NCI-H460 (cell line): ENCODE data around the gene KCNC4. TPM values are rescaled to one million over a fixed set of nuclear protein-coding genes. Genes with fewer than 3 reads are reported as not detected.

Experiments used
- DNase-seq: peaks from one replicate; pipeline ENCODE4 v3.0.0-alpha.2; 2016; ENCODE audit warnings: low read depth; ENCODE audit errors: extremely low read depth
- polyA plus RNA-seq: library from polyadenylated mRNA; depleted of rRNA; stranded (reverse); fragments of >200 nt; gene quantifications from 2 replicates; pipeline ENCODE4 v1.2.3, GENCODE V29; 2014; cell fraction: nucleus; rRNA removed
- total RNA-seq: library from RNA; depleted of rRNA; stranded (reverse); fragments of >200 nt; shearing (Covaris generic); gene quantifications from 2 replicates; pipeline ENCODE4 v1.2.3, GENCODE V29; 2014; rRNA removed

KCNC4 gene
- total RNA-seq, result 1.3 and 1.8 TPM in 2 replicates
- polyA plus RNA-seq, result 2.9 and 3.7 TPM in 2 replicates

DNA sequence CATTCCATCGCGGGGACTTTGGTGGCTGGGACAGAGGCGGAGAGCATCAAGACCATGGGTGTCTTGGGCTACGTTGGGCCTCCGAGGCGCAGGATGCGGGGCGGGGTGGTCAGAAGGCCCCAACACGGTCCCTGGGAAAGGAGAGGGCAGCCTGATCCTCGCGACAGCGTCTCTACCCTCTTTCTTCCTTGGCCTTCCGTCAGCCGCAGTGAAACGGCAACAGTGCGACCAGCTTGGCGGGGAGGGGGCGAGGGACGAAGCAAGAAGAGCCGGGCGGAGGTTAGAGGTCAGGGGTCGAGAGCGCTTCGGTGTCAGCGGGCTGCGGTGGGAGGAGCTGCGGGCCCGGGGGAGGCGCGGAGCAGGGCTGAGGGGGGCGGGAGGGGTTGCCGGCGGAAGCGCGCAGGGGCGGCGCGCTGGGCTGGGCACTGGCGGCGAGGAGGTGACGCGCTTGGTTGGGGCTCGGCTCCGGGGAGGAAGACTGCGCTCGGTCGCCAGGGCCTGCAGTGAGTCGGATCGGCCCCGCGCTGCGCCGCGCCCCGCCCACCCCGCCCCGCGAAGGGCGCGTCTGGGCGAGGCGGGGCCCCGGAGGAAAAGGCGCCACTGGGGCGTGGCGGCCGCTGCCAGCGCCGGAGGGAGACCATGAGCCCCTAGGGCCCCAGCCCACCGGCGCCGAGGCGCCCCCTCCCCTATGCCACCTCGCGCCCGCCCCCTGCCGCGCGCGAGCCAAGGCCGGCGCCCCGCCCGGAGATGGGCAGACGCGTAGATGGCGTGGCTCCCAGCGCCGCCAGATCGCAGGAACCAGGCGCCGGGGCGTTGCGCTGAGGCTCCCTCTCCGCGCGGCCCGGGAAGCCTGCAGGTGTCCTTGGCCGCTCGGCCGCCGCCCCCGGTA, at the start of gene KCNC4:
TSS of gene KCNC4 (plus strand) at position 600 of the 889 bp plus-strand sequence. CDS start 1,186 bp downstream, outside the sequence.
- DNase-seq, result peak; percentile 65

DNA sequence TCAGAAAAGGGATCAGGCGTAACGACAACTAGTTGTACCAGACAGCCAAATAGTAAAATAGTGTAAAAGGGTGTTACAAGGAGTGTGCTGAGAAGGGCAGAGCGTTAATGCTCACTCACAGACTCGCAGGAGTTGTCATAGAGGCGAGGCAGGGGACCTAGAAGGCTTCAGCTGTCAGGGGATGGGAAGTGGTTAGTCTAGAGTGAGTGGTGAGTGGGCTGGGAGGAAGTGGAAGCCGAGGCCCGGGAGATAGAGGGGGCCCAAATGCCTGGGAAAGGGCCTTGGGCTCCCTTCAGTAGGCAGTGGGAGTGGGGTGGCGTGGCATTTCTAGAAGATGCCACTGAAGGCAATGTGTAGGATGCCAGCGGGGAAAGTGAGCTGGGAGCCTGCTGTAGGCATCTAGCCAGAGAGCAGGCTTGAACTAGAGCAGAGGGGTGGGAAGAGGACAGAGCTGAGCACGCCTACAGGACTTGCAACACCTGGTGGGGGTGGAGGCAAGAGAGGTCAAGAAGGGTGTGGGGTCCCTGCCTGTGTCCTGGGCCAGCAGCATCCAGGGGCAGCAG, 49.5 kb upstream of the KCNC4 start:
- DNase-seq, result no peak

DNA sequence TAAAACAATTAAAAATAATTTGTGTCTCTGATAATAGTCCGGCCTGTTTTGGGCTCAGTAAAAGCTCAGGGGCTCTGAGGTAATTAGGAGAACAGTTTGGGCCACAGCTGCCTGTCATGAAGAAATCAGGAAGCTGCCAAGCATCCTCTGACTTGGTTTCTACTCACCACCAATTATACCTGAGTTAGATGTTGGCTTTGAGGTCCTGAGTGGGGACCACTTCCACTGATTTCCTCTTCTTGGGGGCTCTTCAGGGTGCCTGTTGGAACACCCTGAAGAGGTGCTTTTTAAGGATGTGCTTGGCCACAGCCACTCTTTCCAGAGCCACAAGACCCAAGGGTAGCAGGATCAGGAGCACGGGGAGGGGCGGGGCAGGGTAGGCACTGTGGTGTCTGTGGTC, 48.9 kb upstream of the KCNC4 start:
- no peak for DNase-seq

GRCh38 chr1:110161849-110162248, 48.3 kb upstream of the KCNC4 start:
- DNase-seq, result no peak

GRCh38 chr1:110163591-110163990, 46.5 kb upstream of the KCNC4 start:
- no peak for DNase-seq

DNA sequence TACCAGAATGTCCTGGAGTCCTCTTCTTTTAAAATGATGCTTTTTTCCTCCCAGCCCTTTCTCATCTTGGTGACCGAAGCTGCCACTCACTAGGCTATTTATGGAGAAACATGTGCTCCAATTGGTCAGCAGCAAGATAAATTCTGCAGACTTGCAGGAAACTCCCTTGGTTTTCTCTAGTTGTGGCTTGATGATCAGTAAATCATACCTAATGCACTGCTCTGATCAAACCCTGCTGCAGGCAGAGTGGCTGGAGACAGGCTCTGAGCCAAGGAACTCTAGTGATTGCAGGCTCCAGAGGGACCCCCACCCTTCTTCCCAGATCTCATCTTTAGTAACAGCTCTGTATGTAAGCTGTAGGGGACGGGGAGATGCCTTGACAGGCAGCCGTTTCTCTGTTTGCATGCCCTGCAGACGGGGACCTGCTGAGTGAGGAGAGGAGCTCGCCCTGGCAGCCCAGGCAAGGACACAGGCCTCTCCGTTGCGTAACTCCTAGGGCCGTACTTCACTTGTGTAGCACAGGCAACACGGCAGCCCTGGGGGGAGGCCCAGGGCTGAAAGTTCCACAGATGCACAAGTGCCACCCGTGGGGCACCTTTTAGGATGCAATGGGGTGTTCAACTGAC, 45.3 kb upstream of the KCNC4 start:
- no peak for DNase-seq

- DNase-seq, result no peak
These were observed 44.3 kb upstream of the KCNC4 start for GRCh38 chr1:110165761-110166231.

- DNase-seq, result no peak
These were observed 43.3 kb upstream of the KCNC4 start for GRCh38 chr1:110166861-110167260.

- DNase-seq, result no peak
These were observed 39.1 kb upstream of the KCNC4 start for GRCh38 chr1:110170766-110171733.

DNA sequence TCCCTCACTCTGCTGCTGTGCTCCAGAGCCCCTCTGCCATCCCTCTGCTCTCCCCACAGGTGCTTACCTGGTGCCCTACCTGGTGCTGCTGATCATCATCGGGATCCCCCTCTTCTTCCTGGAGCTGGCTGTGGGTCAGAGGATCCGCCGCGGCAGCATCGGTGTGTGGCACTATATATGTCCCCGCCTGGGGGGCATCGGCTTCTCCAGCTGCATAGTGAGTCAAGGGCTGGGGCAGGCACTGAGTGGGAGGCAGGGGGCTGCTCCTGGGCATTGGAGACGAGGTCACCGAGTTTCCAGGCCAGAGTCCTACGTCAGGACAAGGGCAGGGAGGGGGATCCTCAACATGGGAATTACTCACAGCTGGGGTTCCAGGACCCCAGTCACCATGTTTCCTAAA, 38.1 kb upstream of the KCNC4 start:
- DNase-seq, result no peak

- DNase-seq, result no peak
These were observed 36.5 kb upstream of the KCNC4 start for GRCh38 chr1:110173466-110174105.

DNA sequence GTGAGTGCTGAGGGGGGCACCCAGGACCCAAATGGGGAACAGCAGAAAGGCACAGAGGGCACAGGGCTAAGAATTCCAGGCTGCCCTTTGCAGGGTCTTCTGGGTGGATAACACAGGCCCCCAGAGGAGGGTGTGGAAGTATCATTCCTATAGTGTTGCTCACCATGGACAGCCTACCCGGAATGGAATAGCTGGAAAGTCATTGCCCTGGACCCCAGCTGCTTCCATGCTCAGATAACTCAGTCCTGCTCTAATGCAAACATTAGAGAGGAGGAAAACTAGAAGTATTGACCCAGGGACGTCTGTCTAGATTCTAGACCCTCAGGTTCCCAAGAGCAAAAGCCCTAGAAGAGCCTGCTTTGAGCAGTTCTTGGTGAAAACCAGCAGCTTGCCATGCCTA, 35.2 kb upstream of the KCNC4 start:
- no peak for DNase-seq

DNA sequence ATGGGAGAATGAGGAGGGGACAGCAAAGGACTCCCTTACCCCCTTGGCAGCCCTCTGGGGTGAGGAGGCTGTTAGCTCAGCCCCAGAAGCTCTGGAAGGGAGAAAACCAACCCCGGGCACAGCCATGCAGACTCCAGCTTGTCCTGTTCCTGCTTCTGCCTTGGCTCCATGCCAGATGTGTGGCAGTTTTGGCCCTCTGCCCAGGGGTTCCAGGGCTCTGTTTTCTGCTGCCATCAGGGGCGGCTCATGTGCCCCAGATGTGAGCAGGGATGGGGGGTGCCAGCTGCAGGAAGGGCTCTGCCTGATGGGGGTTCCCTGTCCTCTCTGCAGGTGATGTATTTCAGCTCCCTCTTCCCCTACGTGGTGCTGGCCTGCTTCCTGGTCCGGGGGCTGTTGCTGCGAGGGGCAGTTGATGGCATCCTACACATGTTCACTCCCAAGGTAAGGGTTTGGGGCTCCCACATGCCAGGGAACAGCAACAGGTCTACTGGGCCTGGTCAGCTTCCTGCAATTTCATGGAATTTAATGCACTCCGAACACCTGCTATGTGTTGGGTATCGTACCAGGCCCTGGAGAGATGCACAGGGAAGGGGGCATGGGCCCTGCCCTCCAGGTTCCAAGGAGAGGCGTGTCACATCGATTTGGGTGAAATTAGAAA, 33.7 kb upstream of the KCNC4 start:
- no peak for DNase-seq

GRCh38 chr1:110177775-110178174, 32.3 kb upstream of the KCNC4 start:
- no peak for DNase-seq

- no peak for DNase-seq
These were observed 26.4 kb upstream of the KCNC4 start for GRCh38 chr1:110183642-110184167.

DNA sequence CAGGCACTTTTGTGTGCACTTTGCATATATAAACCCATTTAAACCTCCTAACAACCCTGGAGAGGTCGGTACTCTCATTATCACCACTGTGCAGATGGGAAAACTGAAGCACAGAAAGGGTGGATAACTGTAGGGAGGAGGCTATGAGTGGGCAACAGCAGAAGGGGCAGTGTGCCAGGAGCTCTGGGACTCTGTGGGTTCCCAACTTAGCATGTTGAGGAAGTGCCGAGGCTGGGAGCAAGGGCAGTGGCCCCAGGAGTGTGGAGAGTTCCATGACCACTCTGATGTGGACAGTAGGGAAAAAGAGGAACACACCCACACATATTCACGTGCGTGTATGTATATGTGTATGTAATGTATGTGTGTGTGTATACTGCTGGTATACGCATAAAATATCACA, 25.7 kb upstream of the KCNC4 start:
- DNase-seq, result no peak

DNA sequence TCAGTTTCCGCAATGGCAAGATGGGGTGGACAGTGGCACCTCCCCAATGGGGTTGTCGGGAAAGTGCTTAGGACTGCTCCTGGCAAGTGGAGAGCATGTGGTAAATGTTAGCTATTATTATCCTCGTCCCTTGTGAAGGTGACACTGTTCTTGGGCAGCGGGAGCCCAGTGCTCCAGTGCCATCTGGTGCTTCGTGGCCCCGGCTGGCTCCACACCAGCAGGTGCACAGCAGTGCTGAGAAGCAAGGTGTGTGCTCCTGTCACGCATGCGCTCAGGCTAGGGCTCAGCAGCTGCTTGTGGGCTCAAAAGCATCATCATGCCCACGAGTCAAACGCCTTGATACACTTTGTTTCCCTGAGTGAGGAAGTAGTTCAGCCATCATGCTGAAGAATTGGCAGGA, 24.9 kb upstream of the KCNC4 start:
- no peak for DNase-seq

GRCh38 chr1:110186558-110186957, 23.6 kb upstream of the KCNC4 start:
- DNase-seq, result no peak
